GM18517 (cell line): ENCODE results near the gene HGS.

Experiments used
- ATAC-seq: cut with Tn5 transposase; IDR thresholded peaks from one replicate; pipeline ENCODE4 v1.9.1; 2021; ENCODE audit warnings: mild to moderate bottlenecking, moderate library complexity; ENCODE audit not compliant: unreplicated experiment

HGS gene

GRCh38 chr17:81703747-81704654 is 20.2 kb downstream of the HGS start:
- ATAC-seq, result no peak

GRCh38 chr17:81705518-81706231 is 21.9 kb downstream of the HGS start:
- ATAC-seq, result no peak

GRCh38 chr17:81706232-81706611 is 22.4 kb downstream of the HGS start:
- no peak for ATAC-seq

GRCh38 chr17:81706757-81707624 is 23.2 kb downstream of the HGS start:
- ATAC-seq, result no peak

GRCh38 chr17:81707725-81708646 is 24.2 kb downstream of the HGS start:
- ATAC-seq, result no peak

GRCh38 chr17:81708739-81709185 is 25.0 kb downstream of the HGS start:
- no peak for ATAC-seq

- ATAC-seq, result no peak
These were observed 26.9 kb downstream of the HGS start for GRCh38 chr17:81710514-81711308.

- ATAC-seq, result peak; percentile 54
These were observed 28.1 kb downstream of the HGS start, which contains the start of gene SLC25A10 for GRCh38 chr17:81711814-81712467. Gene SLC25A10, plus strand, starts transcription at chr17:81712284. Its CDS starts 143 bp downstream, at chr17:81712427.

GRCh38 chr17:81712468-81713003 is 28.7 kb downstream of the HGS start:
- no peak for ATAC-seq

GRCh38 chr17:81713004-81713555 is 29.3 kb downstream of the HGS start:
- no peak for ATAC-seq

- no peak for ATAC-seq
These were observed 30.0 kb downstream of the HGS start for GRCh38 chr17:81713556-81714411.

- no peak for ATAC-seq
These were observed 30.7 kb downstream of the HGS start for GRCh38 chr17:81714412-81715106.

- no peak for ATAC-seq
These were observed 31.5 kb downstream of the HGS start for GRCh38 chr17:81715107-81715871.

- no peak for ATAC-seq
These were observed 32.3 kb downstream of the HGS start for GRCh38 chr17:81715872-81716673.

- no peak for ATAC-seq
These were observed 32.8 kb downstream of the HGS start for GRCh38 chr17:81716674-81716996.
